Aorta (tissue), 5 donors: Measurements from ENCODE around the gene NKIRAS2. TPM values are rescaled to one million over a fixed set of nuclear protein-coding genes. Genes with fewer than 3 reads are reported as not detected.

Experiments used
- ATAC-seq: fragments of 200-7000 bp; cut with Tn5 transposase; one replicate; pipeline ENCODE4 v1.9.1; 2022; ENCODE audit warnings: moderate library complexity; ENCODE audit not compliant: low FRiP score
- DNase-seq, 2 donors: peaks; one replicate each; pipeline ENCODE4 v3.0.0-alpha.2; 2020
- H3K27ac ChIP-seq, 2 donors: one replicate each; pipeline ENCODE4 v1.5.1; 2013; ENCODE audit warnings: low read length in 2 of 2, mild to moderate bottlenecking in 2 of 2, moderate library complexity in 2 of 2, control low read depth in 1 of 2, inconsistent platforms in 1 of 2, low read depth in 1 of 2
- H3K27me3 ChIP-seq, 2 donors: one replicate each; pipeline ENCODE4 v1.6.1; 2013; ENCODE audit warnings: control low read depth in 1 of 2, low read length in 1 of 2, mild to moderate bottlenecking in 1 of 2, moderate library complexity in 1 of 2; ENCODE audit not compliant: insufficient read depth in 2 of 2, control insufficient read depth in 1 of 2
- H3K36me3 ChIP-seq, 2 donors: one replicate each; pipeline ENCODE4 v1.6.1; 2013; ENCODE audit warnings: control low read depth in 1 of 2, low read length in 1 of 2, mild to moderate bottlenecking in 1 of 2; ENCODE audit not compliant: insufficient read depth in 2 of 2, control insufficient read depth in 1 of 2
- H3K4me1 ChIP-seq, 2 donors: one replicate each; pipeline ENCODE4 v1.6.1; 2013; ENCODE audit warnings: low read length in 2 of 2, control low read depth in 1 of 2, mild to moderate bottlenecking in 1 of 2, moderate library complexity in 1 of 2; ENCODE audit not compliant: insufficient read depth in 2 of 2, control insufficient read depth in 1 of 2
- H3K4me3 ChIP-seq, 2 donors: one replicate each; pipeline ENCODE4 v1.5.1; 2013; ENCODE audit warnings: low read length in 2 of 2, control low read depth in 1 of 2, mild to moderate bottlenecking in 1 of 2
- H3K9me3 ChIP-seq: one replicate; pipeline ENCODE4 v1.6.1; 2013; ENCODE audit warnings: mild to moderate bottlenecking, low read length; ENCODE audit not compliant: control insufficient read depth
- WGBS, 2 donors: extraction: QIAGEN DNeasy Blood & Tissue Kit; methylation state at CpG; one replicate each; pipeline ENCODE4 v1.1.7; 2013; 5-methylcytosine and 5-hydroxymethylcytosine counted together
- intact Hi-C, 2 donors: fragments of 100-400 bp; cut with DNase I; formaldehyde crosslinking; loops; one replicate each; pipeline versions ENCODE4 v1.14.2 to v1.15.0; 2022
- polyA plus RNA-seq, 2 donors: library from polyadenylated mRNA; stranded (reverse); fragments of 200-250 nt; gene quantifications; one replicate each; pipeline ENCODE4 v1.2.3, GENCODE V29; 2013
- total RNA-seq, 2 donors: library from RNA; stranded (reverse); fragmentation: NEBNext Ultra II Directional; extraction: Animal tissue kit (Norgen Biotek cat#: 25700); gene quantifications; one replicate each; pipeline ENCODE4 v1.2.1, GENCODE V29; 2021
- donor health status: healthy with polysubstance abuse.
- donor health status: Bipolar disorder and iron deficiency.
- donor health status: DM: no; HTN: no; CAD: no.
- donor health status: DM: no; HTN: no; CAD: no.
- donor health status: DM: yes; HTN: yes; CAD: no.

NKIRAS2 gene
- total and polyA plus RNA-seq, 4 donors, result 23.0 to 28.5 (median 25.3) TPM

- no peaks in the 10 kb centered on the region for H3K4me1 ChIP-seq
- WGBS, 2 donors, result 58 to 64% methylated on average over 6 of the region's 6 CpGs
- no peak overlapping the region for H3K27ac ChIP-seq
- ATAC-seq (no peak), DNase-seq (no peak)
- no peaks in the 10 kb centered on the region for H3K9me3 ChIP-seq
- H3K4me3 ChIP-seq, result no peak overlapping the region
- H3K27me3 ChIP-seq, result no peaks in the 10 kb centered on the region
- no peaks in the 10 kb centered on the region for H3K36me3 ChIP-seq
- intact Hi-C loops, result no loop called here
Measured at GRCh38 chr17:42052346-42052877, 32.5 kb downstream of the NKIRAS2 start.

- DNase-seq (no peak), ATAC-seq (no peak)
- Histone ChIP-seq H3K9me3 (no peaks in the 10 kb centered on the region), H3K4me3 (no peak overlapping the region), H3K27ac (no peak overlapping the region), H3K27me3 (no peaks in the 10 kb centered on the region), H3K4me1 (no peaks in the 10 kb centered on the region), H3K36me3 (no peaks in the 10 kb centered on the region)
- WGBS, 2 donors, result 10 to 14% methylated on average over 8 to 12 of the region's 12 CpGs
- intact Hi-C loops, result no loop called here
Measured at GRCh38 chr17:42053731-42054500, 34.0 kb downstream of the NKIRAS2 start.

GRCh38 chr17:42055027-42055426, 35.1 kb downstream of the NKIRAS2 start:
- no peaks in the 10 kb centered on the region for H3K9me3 ChIP-seq
- no peak for DNase-seq
- ATAC-seq, result no peak
- H3K27me3 ChIP-seq, result no peaks in the 10 kb centered on the region
- H3K27ac ChIP-seq, result no peak overlapping the region
- H3K36me3 ChIP-seq, result no peaks in the 10 kb centered on the region
- H3K4me3 ChIP-seq, result no peak overlapping the region
- WGBS, 2 donors, result 20 to 24% methylated on average over 3 of the region's 3 CpGs
- intact Hi-C loops, result no loop called here
- no peaks in the 10 kb centered on the region for H3K4me1 ChIP-seq

- Histone ChIP-seq H3K36me3 (no peaks in the 10 kb centered on the region), H3K27ac (no peak overlapping the region), H3K9me3 (no peaks in the 10 kb centered on the region), H3K4me3 (no peak overlapping the region), H3K27me3 (no peaks in the 10 kb centered on the region), H3K4me1 (no peaks in the 10 kb centered on the region)
- ATAC-seq, result no peak
- intact Hi-C loops, result no loop called here
- 31 to 41% methylated on average over 6 of the region's 6 CpGs for WGBS, 2 donors
- DNase-seq, result no peak
Measured at GRCh38 chr17:42055496-42055895, 35.6 kb downstream of the NKIRAS2 start.

GRCh38 chr17:42056635-42057034, 36.7 kb downstream of the NKIRAS2 start:
- no peaks in the 10 kb centered on the region for H3K9me3 ChIP-seq
- ATAC-seq, result no peak
- H3K4me3 ChIP-seq, result no peak overlapping the region
- WGBS, 2 donors, result 77 to 79% methylated on average over 3 of the region's 3 CpGs
- H3K27me3 ChIP-seq, result no peaks in the 10 kb centered on the region
- H3K4me1 ChIP-seq, result no peaks in the 10 kb centered on the region
- H3K36me3 ChIP-seq, result no peaks in the 10 kb centered on the region
- no peak overlapping the region for H3K27ac ChIP-seq
- DNase-seq, result no peak
- intact Hi-C loops, result no loop called here

- Histone ChIP-seq H3K36me3 (no peaks in the 10 kb centered on the region), H3K27me3 (no peaks in the 10 kb centered on the region), H3K4me1 (no peaks in the 10 kb centered on the region), H3K4me3 (no peak overlapping the region), H3K27ac (no peak overlapping the region), H3K9me3 (no peaks in the 10 kb centered on the region)
- intact Hi-C loops, result no loop called here
- no peak for ATAC-seq
- DNase-seq, result no peak
- WGBS, 2 donors, result 57 to 60% methylated on average over 7 of the region's 7 CpGs
Measured at GRCh38 chr17:42058063-42058462, 38.2 kb downstream of the NKIRAS2 start.

GRCh38 chr17:42059815-42060214, 39.9 kb downstream of the NKIRAS2 start:
- no peaks in the 10 kb centered on the region for H3K4me1 ChIP-seq
- WGBS, 2 donors, result 69 to 71% methylated on average over 4 of the region's 4 CpGs
- no peaks in the 10 kb centered on the region for H3K36me3 ChIP-seq
- H3K27ac ChIP-seq, result no peak overlapping the region
- H3K27me3 ChIP-seq, result no peaks in the 10 kb centered on the region
- intact Hi-C loops, result no loop called here
- no peak overlapping the region for H3K4me3 ChIP-seq
- DNase-seq (no peak), ATAC-seq (no peak)
- H3K9me3 ChIP-seq, result no peaks in the 10 kb centered on the region

GRCh38 chr17:42060231-42060630, 40.3 kb downstream of the NKIRAS2 start:
- H3K9me3 ChIP-seq, result no peaks in the 10 kb centered on the region
- H3K4me1 ChIP-seq, result no peaks in the 10 kb centered on the region
- no peaks in the 10 kb centered on the region for H3K36me3 ChIP-seq
- ATAC-seq (no peak), DNase-seq (no peak)
- no peak overlapping the region for H3K27ac ChIP-seq
- 89 to 90% methylated on average over 4 of the region's 4 CpGs for WGBS, 2 donors
- no peaks in the 10 kb centered on the region for H3K27me3 ChIP-seq
- no peak overlapping the region for H3K4me3 ChIP-seq
- intact Hi-C loops, result no loop called here
